Measurements from ENCODE around the gene UVRAG.
"Not testable (repeated sequence)": the region's sequence is repeated elsewhere in the genome, so short reads cannot be mapped to it uniquely, and the experiment has no call there.

Gene UVRAG

GRCh38 chr11:75964071-75964470, 149.1 kb downstream of the UVRAG start:
- DNase-seq (ENCODE audit: low spot score) = no peak
- no peak for TF ChIP-seq CTCF (IDR thresholded peaks at IDR 0.05; ENCODE audit: extremely low read depth, insufficient read depth, missing control alignments)
- in situ Hi-C loops (cut with MboI; ENCODE audit: low pct_unique_long_range_greater_than_20kb, low sequenced_read_pairs, unreplicated experiment) = no loop called here

- peak; percentile 23 for DNase-seq (ENCODE audit: low spot score)
- in situ Hi-C loops (cut with MboI; ENCODE audit: low pct_unique_long_range_greater_than_20kb, low sequenced_read_pairs, unreplicated experiment) = no loop called here
- no peak for TF ChIP-seq CTCF (IDR thresholded peaks at IDR 0.05; ENCODE audit: extremely low read depth, insufficient read depth, missing control alignments)
Observed at GRCh38 chr11:75966537-75967287, 151.7 kb downstream of the UVRAG start.

GRCh38 chr11:75968021-75968625, 153.1 kb downstream of the UVRAG start:
- in situ Hi-C loops (cut with MboI; ENCODE audit: low pct_unique_long_range_greater_than_20kb, low sequenced_read_pairs, unreplicated experiment) = no loop called here
- no peak for TF ChIP-seq CTCF (IDR thresholded peaks at IDR 0.05; ENCODE audit: extremely low read depth, insufficient read depth, missing control alignments)
- DNase-seq (ENCODE audit: low spot score) = no peak

- in situ Hi-C loops (cut with MboI; ENCODE audit: low pct_unique_long_range_greater_than_20kb, low sequenced_read_pairs, unreplicated experiment) = no loop called here
Observed at GRCh38 chr11:75969626-75970308, 154.8 kb downstream of the UVRAG start.

GRCh38 chr11:75973710-75974109, 158.7 kb downstream of the UVRAG start:
- DNase-seq (ENCODE audit: low spot score); in situ Hi-C loops (cut with MboI; ENCODE audit: low pct_unique_long_range_greater_than_20kb, low sequenced_read_pairs, unreplicated experiment): not testable (repeated sequence)

More at GRCh38 chr11:75969626-75970308, 154.8 kb downstream of the UVRAG start:
- no peak for TF ChIP-seq CTCF (IDR thresholded peaks at IDR 0.05; ENCODE audit: extremely low read depth, insufficient read depth, missing control alignments)
- no peak for DNase-seq (ENCODE audit: low spot score)

GRCh38 chr11:75979075-75979474, 164.1 kb downstream of the UVRAG start:
- in situ Hi-C loops (cut with MboI; ENCODE audit: low pct_unique_long_range_greater_than_20kb, low sequenced_read_pairs, unreplicated experiment) = not testable (repeated sequence)

GRCh38 chr11:75979479-75980027, 164.5 kb downstream of the UVRAG start:
- in situ Hi-C loops (cut with MboI; ENCODE audit: low pct_unique_long_range_greater_than_20kb, low sequenced_read_pairs, unreplicated experiment); DNase-seq (ENCODE audit: low spot score): not testable (repeated sequence)

More at GRCh38 chr11:75979075-75979474, 164.1 kb downstream of the UVRAG start:
- not testable (repeated sequence) for DNase-seq (ENCODE audit: low spot score)

GRCh38 chr11:75980031-75980430, 165.0 kb downstream of the UVRAG start:
- in situ Hi-C loops (cut with MboI; ENCODE audit: low pct_unique_long_range_greater_than_20kb, low sequenced_read_pairs, unreplicated experiment) = no loop called here

More at GRCh38 chr11:75980031-75980430, 165.0 kb downstream of the UVRAG start:
- no peak for DNase-seq (ENCODE audit: low spot score)
- TF ChIP-seq CTCF (IDR thresholded peaks at IDR 0.05; ENCODE audit: extremely low read depth, insufficient read depth, missing control alignments) = no peak
